ENCODE data around the gene RHCE.
"Not testable (repeated sequence)": the region's sequence is repeated elsewhere in the genome, so short reads cannot be mapped to it uniquely, and the experiment has no call there.

GRCh38 chr1:25336922-25337354 lies 83.7 kb downstream of the RHCE start:
- not testable (repeated sequence) for TF ChIP-seq CTCF (IDR thresholded peaks at IDR 0.05); HMGA2 (CRISPR knock-in tag; IDR thresholded peaks at IDR 0.05); ELF4 (CRISPR knock-in tag; IDR thresholded peaks at IDR 0.05; ENCODE audit: low read depth); PRRX2 (CRISPR knock-in tag; IDR thresholded peaks at IDR 0.05)
- TF ChIP-seq, protein P1, sequence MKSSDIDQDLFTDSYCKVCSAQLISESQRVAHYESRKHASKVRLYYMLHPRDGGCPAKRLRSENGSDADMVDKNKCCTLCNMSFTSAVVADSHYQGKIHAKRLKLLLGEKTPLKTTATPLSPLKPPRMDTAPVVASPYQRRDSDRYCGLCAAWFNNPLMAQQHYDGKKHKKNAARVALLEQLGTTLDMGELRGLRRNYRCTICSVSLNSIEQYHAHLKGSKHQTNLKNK (CRISPR knock-in tag; IDR thresholded peaks at IDR 0.05): not testable (repeated sequence)
